ENCODE data around the gene KCNK1. TPM values are rescaled to one million over a fixed set of nuclear protein-coding genes. Genes with fewer than 3 reads are reported as not detected.

The KCNK1 gene
- total RNA-seq, 2 donors from 2014 or later, result 0.20 TPM; not detected in 1

DNA sequence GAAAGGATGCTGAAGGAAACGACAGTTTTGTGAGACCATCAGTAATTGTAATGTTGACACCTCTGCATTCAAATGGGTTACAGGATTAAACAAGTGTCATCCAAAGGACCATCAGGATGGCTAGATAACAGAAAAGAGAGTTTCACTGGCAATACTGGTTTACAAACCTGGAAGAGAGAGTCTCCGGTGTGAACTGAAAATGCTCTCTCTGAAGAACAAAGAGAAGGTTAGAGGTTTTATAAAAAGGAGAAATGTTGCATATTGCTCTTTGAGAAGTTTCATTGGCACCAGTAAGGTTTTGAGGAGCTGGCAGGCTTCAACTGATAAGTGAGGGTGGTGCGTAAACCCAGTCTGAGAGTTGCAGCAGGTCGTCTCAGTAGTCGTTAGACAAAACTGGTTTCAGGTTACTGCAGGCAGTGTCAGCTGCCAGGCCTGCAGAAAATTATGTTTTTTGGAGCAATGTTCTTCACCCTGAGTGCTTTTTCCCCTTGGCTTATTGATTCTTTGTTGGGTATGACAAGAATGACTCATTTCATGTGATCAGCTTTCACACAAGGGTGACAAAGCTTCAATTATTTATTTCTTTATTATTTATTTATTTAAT lies 42.2 kb downstream of the KCNK1 start:
- Mint-ChIP-seq H3K27me3 (peaks cover 2 to 5% of the 10 kb centered on the region in 2 donors), H3K4me1 (ENCODE audit: low read depth in 2 of 2) (no peaks in the 10 kb centered on the region), H3K27ac (no peak overlapping the region), H3K4me3 (no peak overlapping the region), H3K36me3 (no peaks in the 10 kb centered on the region), H3K9me3 (no peaks in the 10 kb centered on the region)
- ATAC-seq (no peak), DNase-seq (ENCODE audit: low spot score) (no peak)

DNA sequence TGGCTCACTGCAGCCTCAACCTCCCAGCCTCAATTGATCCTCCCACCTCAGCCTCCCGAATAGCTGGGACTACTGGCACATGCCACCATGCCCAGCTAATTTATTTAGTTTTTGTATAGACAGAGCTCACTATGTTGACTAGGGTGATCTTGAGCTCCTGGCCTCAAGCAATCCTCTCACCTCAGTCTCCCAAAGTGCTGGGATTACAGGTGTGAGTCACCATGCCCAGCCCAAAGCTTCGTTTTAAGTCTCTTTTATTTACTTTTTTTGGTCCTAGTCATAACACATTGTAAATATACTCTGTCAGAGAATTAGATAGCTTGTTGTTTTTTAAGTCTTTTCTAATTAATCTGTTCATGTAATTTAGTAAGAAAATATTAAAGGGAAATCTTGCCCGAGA lies 42.8 kb downstream of the KCNK1 start:
- H3K27me3 Mint-ChIP-seq, result peaks cover 2 to 5% of the 10 kb centered on the region in 2 donors
- no peaks in the 10 kb centered on the region for H3K36me3 Mint-ChIP-seq
- H3K4me3 Mint-ChIP-seq, result no peak overlapping the region
- no peak overlapping the region for H3K27ac Mint-ChIP-seq
- no peaks in the 10 kb centered on the region for H3K4me1 Mint-ChIP-seq (ENCODE audit: low read depth in 2 of 2)
- DNase-seq (ENCODE audit: low spot score), result no peak
- H3K9me3 Mint-ChIP-seq, result no peaks in the 10 kb centered on the region
- no peak for ATAC-seq

DNA sequence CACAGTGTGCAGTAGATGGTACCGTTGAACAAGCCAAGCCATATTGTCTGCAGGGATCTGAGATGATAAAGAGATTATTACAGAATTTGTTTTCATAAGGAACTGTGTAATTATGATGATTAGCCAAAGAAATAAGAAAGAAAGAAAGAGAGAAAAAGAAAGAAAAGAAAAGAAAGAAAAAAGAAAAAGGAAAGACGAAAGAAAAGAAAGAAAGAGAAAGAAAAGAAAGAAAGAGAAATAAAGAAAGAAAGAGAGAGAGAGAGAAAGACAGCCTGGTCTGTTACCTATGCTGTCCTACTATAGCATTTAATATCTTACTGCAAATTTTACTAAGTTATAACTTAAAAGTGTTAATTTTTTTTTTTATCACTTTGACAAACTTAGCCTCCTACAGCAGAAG lies 43.6 kb downstream of the KCNK1 start:
- Mint-ChIP-seq H3K9me3 (no peaks in the 10 kb centered on the region), H3K4me1 (ENCODE audit: low read depth in 2 of 2) (no peaks in the 10 kb centered on the region), H3K27ac (no peak overlapping the region), H3K36me3 (no peaks in the 10 kb centered on the region), H3K27me3 (peaks cover 2 to 5% of the 10 kb centered on the region in 2 donors), H3K4me3 (no peak overlapping the region)
- ATAC-seq (no peak), DNase-seq (ENCODE audit: low spot score) (no peak)

DNA sequence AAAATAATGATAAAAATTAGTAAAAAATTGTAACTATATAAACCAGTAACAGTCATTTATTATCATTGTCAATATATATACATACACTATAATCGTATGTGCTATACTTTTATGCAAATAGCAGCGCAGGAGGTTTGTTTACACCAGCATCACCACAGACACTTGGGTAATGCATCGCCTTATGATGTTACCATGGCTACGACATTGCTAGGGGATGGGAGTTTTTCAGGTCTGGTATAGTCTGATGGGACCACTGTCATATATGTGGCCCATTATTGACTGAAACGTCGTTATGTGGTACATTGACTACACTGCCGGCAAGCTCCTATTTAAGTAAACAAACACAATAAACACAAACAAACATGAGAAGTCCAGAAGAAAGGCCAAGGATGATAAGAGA lies 45.6 kb downstream of the KCNK1 start:
- no peak overlapping the region for H3K27ac Mint-ChIP-seq
- H3K36me3 Mint-ChIP-seq, result no peaks in the 10 kb centered on the region
- peaks cover 5% of the 10 kb centered on the region in 2 donors for H3K27me3 Mint-ChIP-seq
- H3K4me3 Mint-ChIP-seq, result no peak overlapping the region
- no peaks in the 10 kb centered on the region for H3K4me1 Mint-ChIP-seq (ENCODE audit: low read depth in 2 of 2)
- DNase-seq (ENCODE audit: low spot score), result no peak
- no peaks in the 10 kb centered on the region for H3K9me3 Mint-ChIP-seq
- ATAC-seq, result no peak

DNA sequence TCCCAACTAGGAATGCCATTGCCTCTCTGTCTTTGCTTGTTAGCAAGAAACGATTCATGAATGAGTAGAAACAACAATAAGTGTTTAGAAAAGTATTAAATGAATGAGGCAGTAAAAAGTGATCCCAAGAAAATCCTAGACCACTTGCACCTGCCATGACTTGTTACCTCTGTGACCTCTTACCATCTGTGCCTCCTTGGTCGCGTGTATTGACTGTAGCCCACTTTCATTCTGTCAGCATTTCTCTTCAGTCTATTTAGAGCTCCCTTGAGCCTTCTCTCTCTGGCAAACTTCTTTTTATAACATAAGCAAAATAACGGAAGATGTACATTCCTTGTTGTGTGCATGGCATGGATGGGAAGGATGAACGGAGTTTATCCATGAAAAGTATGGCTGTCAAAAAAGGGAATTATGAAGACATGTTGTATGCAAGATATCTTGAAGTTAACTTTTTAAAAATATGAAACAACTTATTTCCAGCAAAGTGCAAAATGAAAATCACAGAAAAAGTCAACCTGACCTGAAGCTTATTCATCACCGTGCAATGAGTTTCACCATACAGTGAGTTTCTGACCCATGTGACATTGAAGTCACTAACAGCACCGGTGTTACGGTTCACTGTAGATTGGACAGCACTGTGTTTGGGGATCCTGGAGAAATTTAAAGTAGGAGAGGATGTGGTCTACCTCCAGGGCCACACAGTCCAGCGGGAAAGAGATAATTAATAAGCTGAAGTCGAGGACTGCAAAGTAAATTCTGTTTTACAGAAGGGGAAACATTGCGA lies 47.7 kb downstream of the KCNK1 start:
- no peaks in the 10 kb centered on the region for H3K9me3 Mint-ChIP-seq
- no peaks in the 10 kb centered on the region for H3K4me1 Mint-ChIP-seq (ENCODE audit: low read depth in 2 of 2)
- H3K27me3 Mint-ChIP-seq, result peaks cover 0 to 5% of the 10 kb centered on the region in 2 donors
- H3K27ac Mint-ChIP-seq, result no peak overlapping the region
- no peak overlapping the region for H3K4me3 Mint-ChIP-seq
- no peaks in the 10 kb centered on the region for H3K36me3 Mint-ChIP-seq
- no peak for DNase-seq (ENCODE audit: low spot score)
- ATAC-seq, result no peak

DNA sequence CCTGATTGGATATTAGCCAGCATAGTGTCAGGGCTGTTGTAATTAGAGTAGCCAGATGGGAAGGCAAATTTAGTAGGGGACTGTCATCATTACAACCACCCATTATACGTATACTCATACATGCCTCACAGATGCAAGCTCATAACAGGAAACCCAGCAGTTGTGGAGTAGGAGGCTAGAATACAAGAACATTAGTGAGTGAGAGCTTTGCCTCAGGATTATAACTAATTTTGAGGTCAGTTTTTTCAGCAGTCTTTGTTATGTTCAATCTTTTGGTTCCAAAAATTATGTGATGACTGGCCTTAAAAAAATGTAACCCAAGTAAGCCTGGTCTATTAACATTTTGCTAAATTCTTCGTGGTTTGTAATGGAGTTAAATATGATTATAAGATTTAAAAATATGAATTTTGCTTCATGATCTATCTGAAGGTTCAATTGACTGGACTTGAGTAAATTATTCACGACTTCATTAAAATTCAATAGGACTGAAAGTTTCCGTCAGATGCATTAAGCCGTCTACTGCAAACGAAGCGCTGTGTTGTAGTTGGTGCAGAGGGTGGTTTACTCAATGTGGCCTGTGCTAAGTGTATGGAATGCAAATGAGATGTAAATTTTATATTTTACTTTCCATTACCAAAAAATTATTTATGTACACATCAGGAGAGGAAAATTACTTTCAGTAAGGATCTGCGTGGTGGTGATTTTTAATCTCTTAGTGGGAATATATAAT lies 48.8 kb downstream of the KCNK1 start:
- H3K27me3 Mint-ChIP-seq, result peaks cover 0 to 5% of the 10 kb centered on the region in 2 donors
- no peaks in the 10 kb centered on the region for H3K36me3 Mint-ChIP-seq
- no peaks in the 10 kb centered on the region for H3K4me1 Mint-ChIP-seq (ENCODE audit: low read depth in 2 of 2)
- DNase-seq (ENCODE audit: low spot score) (no peak), ATAC-seq (no peak)
- H3K27ac Mint-ChIP-seq, result no peak overlapping the region
- H3K9me3 Mint-ChIP-seq, result no peaks in the 10 kb centered on the region
- no peak overlapping the region for H3K4me3 Mint-ChIP-seq

DNA sequence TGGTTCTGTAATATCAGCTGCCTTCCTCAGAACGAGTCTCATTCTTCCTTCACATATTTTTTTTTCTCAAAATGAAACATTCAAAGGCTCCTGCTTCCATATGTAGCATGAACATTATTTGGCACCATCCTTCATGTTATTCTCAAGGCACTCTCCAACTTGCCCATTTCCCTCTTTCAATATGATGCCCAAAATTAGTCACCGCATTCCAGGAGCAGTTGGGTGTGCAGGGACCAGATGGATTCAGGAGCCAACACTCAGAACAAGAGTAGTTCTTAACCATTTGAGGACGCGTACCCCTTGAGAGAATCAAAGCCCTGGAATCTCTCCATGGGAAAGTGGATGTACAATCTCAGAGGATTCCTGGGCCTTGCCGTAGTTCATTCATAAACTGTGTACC lies 50.3 kb downstream of the KCNK1 start:
- no peaks in the 10 kb centered on the region for H3K36me3 Mint-ChIP-seq
- no peaks in the 10 kb centered on the region for H3K4me1 Mint-ChIP-seq (ENCODE audit: low read depth in 2 of 2)
- no peak overlapping the region for H3K4me3 Mint-ChIP-seq
- H3K27ac Mint-ChIP-seq, result no peak overlapping the region
- DNase-seq (ENCODE audit: low spot score) (no peak), ATAC-seq (no peak)
- H3K9me3 Mint-ChIP-seq, result no peaks in the 10 kb centered on the region
- peaks cover 0 to 5% of the 10 kb centered on the region in 2 donors for H3K27me3 Mint-ChIP-seq

DNA sequence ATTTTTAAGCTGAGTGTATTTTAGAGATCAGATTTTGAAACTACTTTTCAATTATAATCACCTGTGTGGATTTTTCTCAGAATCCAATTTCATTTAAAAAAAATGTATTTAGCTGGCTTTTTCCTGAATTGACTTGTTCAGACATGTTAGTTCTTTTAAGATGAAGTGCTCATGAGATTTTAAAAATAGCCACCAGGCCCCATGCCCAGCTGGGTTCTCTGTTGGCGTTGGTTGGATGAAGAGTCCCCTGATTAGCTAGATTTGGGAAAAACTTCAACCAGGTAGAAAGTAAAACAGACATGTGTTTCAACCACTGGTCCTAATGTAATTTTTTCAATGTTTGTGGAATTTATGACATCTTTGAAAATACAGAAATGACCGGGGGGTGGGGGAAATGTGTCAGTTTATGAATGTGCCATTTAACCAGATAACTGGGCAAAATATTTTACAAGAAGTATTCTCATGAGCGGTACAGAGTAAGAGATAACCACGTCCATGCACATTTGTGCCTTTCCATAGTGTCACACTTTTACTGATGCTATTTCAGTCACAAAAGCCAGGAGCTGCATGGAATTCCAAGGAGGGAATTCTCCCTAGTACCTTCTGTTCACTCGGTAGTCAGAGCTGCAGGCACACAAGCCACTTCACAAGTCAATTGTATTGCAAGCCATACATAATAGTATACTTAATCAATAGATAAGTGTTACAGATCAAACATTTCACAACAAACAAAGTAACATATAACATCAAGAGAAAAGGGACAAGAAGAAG lies 51.1 kb downstream of the KCNK1 start:
- DNase-seq (ENCODE audit: low spot score) (no peak), ATAC-seq (no peak)
- H3K9me3 Mint-ChIP-seq, result no peaks in the 10 kb centered on the region
- peaks cover 0 to 5% of the 10 kb centered on the region in 2 donors for H3K27me3 Mint-ChIP-seq
- no peaks in the 10 kb centered on the region for H3K4me1 Mint-ChIP-seq (ENCODE audit: low read depth in 2 of 2)
- H3K4me3 Mint-ChIP-seq, result no peak overlapping the region
- H3K36me3 Mint-ChIP-seq, result no peaks in the 10 kb centered on the region
- no peak overlapping the region for H3K27ac Mint-ChIP-seq

DNA sequence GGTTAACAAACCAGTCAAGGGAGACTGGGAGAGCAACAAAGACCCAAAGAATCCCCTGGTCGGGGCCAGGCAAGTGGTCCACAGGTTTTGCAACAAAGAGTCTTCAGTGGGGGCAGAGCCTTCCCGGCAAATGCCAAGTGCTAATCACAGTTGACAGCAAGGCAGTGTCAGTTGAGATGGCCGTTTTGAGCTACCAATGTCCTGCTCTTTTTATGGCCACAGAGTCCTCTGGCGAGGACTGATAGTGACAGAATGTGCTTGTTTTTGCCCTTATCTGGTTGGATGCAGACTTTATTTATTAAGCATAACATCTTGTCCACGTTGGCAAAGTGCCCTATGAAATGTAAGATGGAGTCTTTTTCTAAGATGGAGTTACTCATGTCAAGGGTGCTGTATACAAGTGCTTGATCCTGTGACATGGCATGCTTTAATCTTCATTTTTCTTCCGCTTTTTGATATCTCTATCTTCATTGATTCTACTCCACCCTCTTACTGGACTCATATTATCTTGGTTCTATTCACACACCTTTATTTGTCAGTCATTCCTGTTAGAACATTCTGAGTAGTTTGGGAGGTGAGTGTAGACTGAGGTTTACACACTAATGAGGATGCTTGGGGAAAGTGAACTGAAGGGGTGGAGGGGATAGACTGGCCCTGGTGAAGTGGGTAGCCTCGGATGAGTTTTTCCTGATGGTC lies 51.8 kb downstream of the KCNK1 start:
- H3K36me3 Mint-ChIP-seq, result no peaks in the 10 kb centered on the region
- ATAC-seq (no peak), DNase-seq (ENCODE audit: low spot score) (no peak)
- H3K9me3 Mint-ChIP-seq, result peaks cover 2% of the 10 kb centered on the region
- no peak overlapping the region for H3K4me3 Mint-ChIP-seq
- H3K27me3 Mint-ChIP-seq, result peaks cover 0 to 3% of the 10 kb centered on the region in 2 donors
- no peak overlapping the region for H3K27ac Mint-ChIP-seq
- H3K4me1 Mint-ChIP-seq (ENCODE audit: low read depth in 2 of 2), result no peaks in the 10 kb centered on the region

DNA sequence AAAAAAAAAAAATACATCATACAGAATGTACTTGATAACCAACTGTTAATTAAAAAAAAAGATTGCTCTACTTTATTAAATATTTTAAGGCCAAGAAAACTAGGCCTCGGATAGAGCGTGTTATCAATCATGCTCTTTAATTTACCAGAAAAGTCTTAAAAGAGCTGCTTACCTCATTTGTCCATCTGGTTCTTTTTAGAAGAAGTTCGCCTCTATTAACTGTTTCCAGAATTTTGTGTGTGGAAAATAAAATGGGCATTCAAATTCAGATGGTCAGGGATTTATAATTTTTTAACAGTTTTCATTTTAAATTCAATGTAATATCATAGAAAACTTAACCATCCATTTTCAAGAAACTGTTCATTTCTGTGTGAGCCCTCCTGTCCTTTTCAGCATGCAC lies 53.8 kb downstream of the KCNK1 start:
- H3K36me3 Mint-ChIP-seq, result no peaks in the 10 kb centered on the region
- no peak overlapping the region for H3K4me3 Mint-ChIP-seq
- no peak overlapping the region for H3K27ac Mint-ChIP-seq
- H3K4me1 Mint-ChIP-seq (ENCODE audit: low read depth in 2 of 2), result no peaks in the 10 kb centered on the region
- no peak for ATAC-seq
- H3K27me3 Mint-ChIP-seq, result peaks cover under 1 to 3% of the 10 kb centered on the region in 2 donors
- H3K9me3 Mint-ChIP-seq, result peaks cover 2% of the 10 kb centered on the region
- DNase-seq (ENCODE audit: low spot score), result no peak

DNA sequence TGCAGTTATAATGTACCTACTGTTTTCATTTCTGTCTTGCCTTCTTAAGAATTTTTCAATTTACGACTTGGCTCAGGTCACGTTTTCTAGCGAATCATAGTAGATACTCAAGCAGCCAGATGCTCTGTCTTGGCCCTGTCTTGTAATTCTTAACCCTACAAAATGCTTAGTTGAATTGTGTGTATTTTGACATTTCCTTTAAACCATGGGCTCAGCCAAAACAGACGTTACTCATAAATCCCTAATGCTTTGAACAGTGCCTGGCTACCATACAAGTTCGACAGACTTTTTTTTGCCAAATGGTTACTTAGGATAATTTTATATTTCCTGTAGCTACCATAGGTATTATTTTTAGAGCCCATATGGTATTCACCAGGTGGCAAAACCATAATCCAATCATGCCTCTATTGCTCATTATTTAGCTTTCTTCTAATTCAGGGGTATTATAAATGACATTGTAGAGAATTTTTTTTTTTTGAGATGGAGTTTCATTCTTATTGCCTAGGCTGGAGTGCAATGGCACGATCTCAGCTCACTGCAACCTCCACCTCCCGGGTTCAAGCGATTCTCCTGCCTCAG lies 54.3 kb downstream of the KCNK1 start:
- no peak overlapping the region for H3K27ac Mint-ChIP-seq

DNA sequence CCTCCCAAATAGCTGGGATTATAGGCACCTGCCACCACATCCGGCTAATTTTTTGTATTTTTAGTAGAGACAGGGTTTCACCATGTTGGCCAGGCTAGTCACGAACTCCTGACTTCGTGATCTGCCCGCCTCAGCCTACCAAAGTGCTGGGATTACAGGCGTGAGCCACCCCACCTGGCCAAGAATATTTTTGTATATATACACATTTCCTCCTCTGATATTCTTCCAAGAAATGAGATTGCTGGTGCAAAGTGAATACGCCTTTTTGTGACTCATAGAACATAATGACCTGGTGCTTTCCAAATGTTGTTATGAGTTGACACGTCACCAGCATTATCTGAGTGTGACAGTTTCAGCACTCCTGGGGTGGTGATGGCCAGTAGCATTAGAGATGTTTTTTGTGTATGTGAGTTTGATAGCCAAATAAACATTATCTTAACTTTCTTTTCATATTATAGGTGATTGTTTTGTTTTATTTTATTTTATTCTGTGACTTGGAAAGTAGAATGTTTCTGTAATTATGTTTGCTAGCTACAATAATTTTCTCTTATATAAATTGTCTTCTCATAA lies 54.9 kb downstream of the KCNK1 start:
- peak in 1 of 2 donors; percentile 51 for ATAC-seq
- no peaks in the 10 kb centered on the region for H3K36me3 Mint-ChIP-seq
- no peak overlapping the region for H3K27ac Mint-ChIP-seq

More for the DNA sequence above, 54.3 kb downstream of the KCNK1 start:
- DNase-seq (ENCODE audit: low spot score), result no peak
- no peaks in the 10 kb centered on the region for H3K36me3 Mint-ChIP-seq
- H3K27me3 Mint-ChIP-seq, result peaks cover 3 to 5% of the 10 kb centered on the region in 2 donors
- no peak overlapping the region for H3K4me3 Mint-ChIP-seq
- no peaks in the 10 kb centered on the region for H3K4me1 Mint-ChIP-seq (ENCODE audit: low read depth in 2 of 2)
- ATAC-seq, result no peak
- H3K9me3 Mint-ChIP-seq, result peaks cover 2% of the 10 kb centered on the region

More for the DNA sequence above, 54.9 kb downstream of the KCNK1 start:
- DNase-seq (ENCODE audit: low spot score), result no peak
- Mint-ChIP-seq H3K9me3 (peaks cover 2% of the 10 kb centered on the region), H3K4me1 (ENCODE audit: low read depth in 2 of 2) (no peaks in the 10 kb centered on the region), H3K4me3 (no peak overlapping the region), H3K27me3 (peaks cover 3 to 9% of the 10 kb centered on the region in 2 donors)

All from natural killer cell treated with Interleukin-12 subunit alpha and Interleukin-12 subunit beta and Interleukin-15 and Interleukin-18, amount 100 ng/mL, for 72 hours (primary cell).